ENCODE results near the gene VAV1.

VAV1 gene

DNA sequence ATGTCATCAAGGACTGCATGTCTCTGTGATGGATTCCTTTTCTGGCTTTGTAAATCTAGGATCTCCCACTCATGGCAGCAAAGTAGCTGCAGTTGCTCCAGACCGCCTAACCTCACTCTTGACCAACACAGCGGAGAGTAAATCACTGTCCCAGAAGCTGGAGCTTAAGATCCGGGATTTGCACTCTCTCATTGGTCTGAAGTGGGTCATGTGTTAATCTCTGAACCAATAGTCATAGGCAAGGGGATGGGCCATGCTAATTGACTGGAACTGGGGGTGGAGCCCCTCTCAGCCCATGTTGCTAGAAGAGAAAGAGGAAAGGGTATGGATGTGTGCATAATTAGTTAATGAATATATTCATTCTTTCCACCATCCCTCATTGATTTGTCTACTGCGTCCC, 34.0 kb downstream of the VAV1 start:
- Histone ChIP-seq H3K4me1 (ENCODE audit: control insufficient read depth, insufficient read depth, low read length, poor library complexity, severe bottlenecking) (no peaks in the 10 kb centered on the region), H3K36me3 (ENCODE audit: control insufficient read depth, insufficient read depth, low read length) (no peaks in the 10 kb centered on the region), H3K4me3 (ENCODE audit: extremely low read depth, insufficient read depth, low read length, poor library complexity, severe bottlenecking) (no peak overlapping the region), H3K9me3 (ENCODE audit: control insufficient read depth, low read length) (peaks cover 18% of the 10 kb centered on the region), H3K27ac (ENCODE audit: low read depth, low read length, severe bottlenecking) (no peak overlapping the region)
- WGBS, 2 experiments (ENCODE audit: insufficient coverage in 2 of 2): 66 to 83% methylated on average over 2 to 3 of the region's 4 CpGs

DNA sequence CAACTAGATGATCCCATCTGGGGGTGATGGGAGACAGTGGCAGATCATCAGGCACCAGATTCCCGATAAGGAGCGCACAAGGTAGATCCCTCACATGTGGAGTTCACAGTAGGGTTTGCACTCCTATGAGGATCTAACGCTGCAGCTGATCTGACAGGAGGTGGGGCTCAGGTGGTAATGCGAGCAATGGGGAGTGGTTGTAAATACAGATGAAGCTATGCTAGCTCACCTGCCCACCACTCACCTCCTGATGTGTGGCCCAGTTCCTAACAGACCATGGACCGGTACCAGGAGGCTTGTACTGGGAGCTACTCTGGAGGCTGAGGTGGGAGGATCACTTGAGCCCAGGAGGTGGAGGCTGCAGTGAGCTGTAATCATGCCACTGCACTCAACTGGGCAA, 34.8 kb downstream of the VAV1 start:
- no peaks in the 10 kb centered on the region for H3K36me3 ChIP-seq (ENCODE audit: control insufficient read depth, insufficient read depth, low read length)
- 78 to 94% methylated on average over 2 to 5 of the region's 5 CpGs for WGBS, 2 experiments (ENCODE audit: insufficient coverage in 2 of 2)
- no peak overlapping the region for H3K27ac ChIP-seq (ENCODE audit: low read depth, low read length, severe bottlenecking)
- no peak overlapping the region for H3K4me3 ChIP-seq (ENCODE audit: extremely low read depth, insufficient read depth, low read length, poor library complexity, severe bottlenecking)
- H3K4me1 ChIP-seq (ENCODE audit: control insufficient read depth, insufficient read depth, low read length, poor library complexity, severe bottlenecking): no peaks in the 10 kb centered on the region
- H3K9me3 ChIP-seq (ENCODE audit: control insufficient read depth, low read length): peaks cover 17% of the 10 kb centered on the region

DNA sequence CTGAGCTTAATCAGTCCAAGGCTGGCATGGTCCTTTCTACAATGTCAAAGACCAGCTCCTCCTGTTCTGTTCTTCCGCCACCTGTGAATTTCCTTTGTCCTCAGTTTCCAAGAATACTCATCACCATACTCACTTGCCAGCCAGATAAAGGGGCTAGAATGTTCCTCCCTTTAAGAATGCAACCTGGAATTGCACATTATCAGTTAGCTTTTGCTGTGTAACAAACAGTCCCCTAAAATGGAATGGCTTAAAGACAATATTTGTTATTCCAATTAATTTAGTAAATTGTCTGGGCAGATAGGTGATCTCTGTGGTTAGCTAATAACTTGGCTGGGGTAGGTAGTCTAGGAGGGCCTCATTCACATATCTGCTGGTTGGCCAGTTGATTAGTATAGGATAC, 36.0 kb downstream of the VAV1 start:
- no peaks in the 10 kb centered on the region for H3K36me3 ChIP-seq (ENCODE audit: control insufficient read depth, insufficient read depth, low read length)
- H3K4me3 ChIP-seq (ENCODE audit: extremely low read depth, insufficient read depth, low read length, poor library complexity, severe bottlenecking): no peak overlapping the region
- WGBS, 2 experiments (ENCODE audit: insufficient coverage in 2 of 2): 88 to 92% methylated on average over 1 of the region's 1 CpG
- H3K4me1 ChIP-seq (ENCODE audit: control insufficient read depth, insufficient read depth, low read length, poor library complexity, severe bottlenecking): no peaks in the 10 kb centered on the region
- H3K27ac ChIP-seq (ENCODE audit: low read depth, low read length, severe bottlenecking): no peak overlapping the region
- peaks cover 9% of the 10 kb centered on the region for H3K9me3 ChIP-seq (ENCODE audit: control insufficient read depth, low read length)

- Histone ChIP-seq H3K27ac (ENCODE audit: low read depth, low read length, severe bottlenecking) (no peak overlapping the region), H3K4me1 (ENCODE audit: control insufficient read depth, insufficient read depth, low read length, poor library complexity, severe bottlenecking) (no peaks in the 10 kb centered on the region), H3K9me3 (ENCODE audit: control insufficient read depth, low read length) (peaks cover 9% of the 10 kb centered on the region), H3K4me3 (ENCODE audit: extremely low read depth, insufficient read depth, low read length, poor library complexity, severe bottlenecking) (no peak overlapping the region), H3K36me3 (ENCODE audit: control insufficient read depth, insufficient read depth, low read length) (no peaks in the 10 kb centered on the region)
- 54 to 55% methylated on average over 2 to 3 of the region's 4 CpGs for WGBS, 2 experiments (ENCODE audit: insufficient coverage in 2 of 2)
Observed at GRCh38 chr19:6809262-6809661, 36.8 kb downstream of the VAV1 start.

GRCh38 chr19:6811378-6811777, 38.9 kb downstream of the VAV1 start:
- 83 to 92% methylated on average over 2 to 3 of the region's 3 CpGs for WGBS, 2 experiments (ENCODE audit: insufficient coverage in 2 of 2)
- Histone ChIP-seq H3K36me3 (ENCODE audit: control insufficient read depth, insufficient read depth, low read length) (no peaks in the 10 kb centered on the region), H3K4me1 (ENCODE audit: control insufficient read depth, insufficient read depth, low read length, poor library complexity, severe bottlenecking) (no peaks in the 10 kb centered on the region), H3K9me3 (ENCODE audit: control insufficient read depth, low read length) (peaks cover 5% of the 10 kb centered on the region), H3K4me3 (ENCODE audit: extremely low read depth, insufficient read depth, low read length, poor library complexity, severe bottlenecking) (no peak overlapping the region), H3K27ac (ENCODE audit: low read depth, low read length, severe bottlenecking) (no peak overlapping the region)

- no peak overlapping the region for H3K27ac ChIP-seq (ENCODE audit: low read depth, low read length, severe bottlenecking)
- no peaks in the 10 kb centered on the region for H3K4me1 ChIP-seq (ENCODE audit: control insufficient read depth, insufficient read depth, low read length, poor library complexity, severe bottlenecking)
- 52% methylated on average over 2 of the region's 2 CpGs; no CpG with 5 or more reads in 1 of the 2 experiments for WGBS, 2 experiments (ENCODE audit: insufficient coverage in 2 of 2)
- no peak overlapping the region for H3K4me3 ChIP-seq (ENCODE audit: extremely low read depth, insufficient read depth, low read length, poor library complexity, severe bottlenecking)
- H3K9me3 ChIP-seq (ENCODE audit: control insufficient read depth, low read length): no peaks in the 10 kb centered on the region
- no peaks in the 10 kb centered on the region for H3K36me3 ChIP-seq (ENCODE audit: control insufficient read depth, insufficient read depth, low read length)
Observed at GRCh38 chr19:6811906-6812305, 39.4 kb downstream of the VAV1 start.

DNA sequence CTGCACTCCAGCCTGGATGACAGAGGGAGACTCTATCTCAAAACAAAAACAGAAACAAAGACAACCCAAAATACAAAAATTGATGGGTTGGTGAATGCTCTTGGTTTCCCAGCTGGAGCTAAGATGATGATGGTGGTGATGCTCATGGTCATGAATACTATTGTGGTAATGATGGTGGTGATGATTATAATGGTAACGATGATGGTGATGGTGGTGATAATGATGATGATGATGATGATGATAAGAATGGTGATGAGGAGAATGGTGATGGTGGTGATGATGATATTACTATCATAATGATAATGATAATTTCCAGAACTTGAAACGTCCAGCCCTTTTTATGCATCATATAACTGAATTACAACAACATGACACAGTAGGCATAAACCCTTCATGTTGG, 40.1 kb downstream of the VAV1 start:
- H3K4me1 ChIP-seq (ENCODE audit: control insufficient read depth, insufficient read depth, low read length, poor library complexity, severe bottlenecking): no peaks in the 10 kb centered on the region
- H3K27ac ChIP-seq (ENCODE audit: low read depth, low read length, severe bottlenecking): no peak overlapping the region
- 88% methylated on average over 1 of the region's 2 CpGs; no CpG with 5 or more reads in 1 of the 2 experiments for WGBS, 2 experiments (ENCODE audit: insufficient coverage in 2 of 2)
- H3K36me3 ChIP-seq (ENCODE audit: control insufficient read depth, insufficient read depth, low read length): no peaks in the 10 kb centered on the region
- no peaks in the 10 kb centered on the region for H3K9me3 ChIP-seq (ENCODE audit: control insufficient read depth, low read length)
- H3K4me3 ChIP-seq (ENCODE audit: extremely low read depth, insufficient read depth, low read length, poor library complexity, severe bottlenecking): no peak overlapping the region

GRCh38 chr19:6813659-6814058, 41.2 kb downstream of the VAV1 start:
- Histone ChIP-seq H3K36me3 (ENCODE audit: control insufficient read depth, insufficient read depth, low read length) (no peaks in the 10 kb centered on the region), H3K4me1 (ENCODE audit: control insufficient read depth, insufficient read depth, low read length, poor library complexity, severe bottlenecking) (no peaks in the 10 kb centered on the region), H3K27ac (ENCODE audit: low read depth, low read length, severe bottlenecking) (no peak overlapping the region), H3K4me3 (ENCODE audit: extremely low read depth, insufficient read depth, low read length, poor library complexity, severe bottlenecking) (no peak overlapping the region), H3K9me3 (ENCODE audit: control insufficient read depth, low read length) (peaks cover 4% of the 10 kb centered on the region)
- 69 to 71% methylated on average over 2 of the region's 4 CpGs for WGBS, 2 experiments (ENCODE audit: insufficient coverage in 2 of 2)

DNA sequence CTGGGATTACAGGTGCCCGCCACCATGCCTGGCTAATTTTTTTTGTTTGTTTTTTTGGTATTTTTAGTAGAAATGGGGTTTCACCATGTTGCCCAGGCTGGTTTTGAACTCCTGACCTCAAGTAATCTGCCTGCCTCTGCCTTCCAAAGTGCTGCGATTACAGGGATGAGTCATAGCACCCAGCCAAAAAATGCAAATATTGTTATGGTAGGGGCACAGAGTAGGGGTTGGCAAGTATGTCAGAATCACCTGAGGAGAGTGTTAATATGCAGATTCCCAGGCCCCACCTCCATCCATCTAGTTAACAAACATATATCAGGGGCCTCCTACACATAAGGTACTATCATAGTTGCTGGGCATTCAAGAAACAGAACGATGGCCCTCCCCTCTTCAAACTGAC, 44.7 kb downstream of the VAV1 start:
- Histone ChIP-seq H3K36me3 (ENCODE audit: control insufficient read depth, insufficient read depth, low read length) (no peaks in the 10 kb centered on the region), H3K4me1 (ENCODE audit: control insufficient read depth, insufficient read depth, low read length, poor library complexity, severe bottlenecking) (no peaks in the 10 kb centered on the region), H3K9me3 (ENCODE audit: control insufficient read depth, low read length) (peaks cover 24% of the 10 kb centered on the region), H3K4me3 (ENCODE audit: extremely low read depth, insufficient read depth, low read length, poor library complexity, severe bottlenecking) (no peak overlapping the region), H3K27ac (ENCODE audit: low read depth, low read length, severe bottlenecking) (no peak overlapping the region)
- 69 to 73% methylated on average over 2 of the region's 3 CpGs for WGBS, 2 experiments (ENCODE audit: insufficient coverage in 2 of 2)

DNA sequence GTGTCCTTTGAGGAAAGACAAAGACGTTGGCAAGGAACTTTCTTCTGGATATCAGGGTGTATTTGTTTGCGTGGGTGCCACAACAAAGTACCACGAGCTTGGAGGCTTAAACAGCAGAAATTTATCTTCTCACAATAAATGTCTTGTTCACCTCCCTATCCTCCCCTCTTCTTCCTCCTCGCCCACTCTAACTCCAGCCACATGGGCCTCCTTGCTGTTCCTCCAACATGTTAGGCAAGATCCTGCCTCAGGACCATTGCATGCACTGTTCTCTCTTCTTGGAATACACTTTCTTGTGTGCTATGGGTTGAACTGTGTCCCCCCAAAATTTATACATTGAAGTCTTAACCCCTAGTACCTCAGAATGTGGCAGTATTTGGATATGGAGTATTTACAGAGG, 45.7 kb downstream of the VAV1 start:
- H3K27ac ChIP-seq (ENCODE audit: low read depth, low read length, severe bottlenecking): no peak overlapping the region
- H3K4me1 ChIP-seq (ENCODE audit: control insufficient read depth, insufficient read depth, low read length, poor library complexity, severe bottlenecking): no peaks in the 10 kb centered on the region
- H3K4me3 ChIP-seq (ENCODE audit: extremely low read depth, insufficient read depth, low read length, poor library complexity, severe bottlenecking): no peak overlapping the region
- no peaks in the 10 kb centered on the region for H3K36me3 ChIP-seq (ENCODE audit: control insufficient read depth, insufficient read depth, low read length)
- 84 to 90% methylated on average over 1 to 4 of the region's 4 CpGs for WGBS, 2 experiments (ENCODE audit: insufficient coverage in 2 of 2)
- peaks cover 26% of the 10 kb centered on the region for H3K9me3 ChIP-seq (ENCODE audit: control insufficient read depth, low read length)

DNA sequence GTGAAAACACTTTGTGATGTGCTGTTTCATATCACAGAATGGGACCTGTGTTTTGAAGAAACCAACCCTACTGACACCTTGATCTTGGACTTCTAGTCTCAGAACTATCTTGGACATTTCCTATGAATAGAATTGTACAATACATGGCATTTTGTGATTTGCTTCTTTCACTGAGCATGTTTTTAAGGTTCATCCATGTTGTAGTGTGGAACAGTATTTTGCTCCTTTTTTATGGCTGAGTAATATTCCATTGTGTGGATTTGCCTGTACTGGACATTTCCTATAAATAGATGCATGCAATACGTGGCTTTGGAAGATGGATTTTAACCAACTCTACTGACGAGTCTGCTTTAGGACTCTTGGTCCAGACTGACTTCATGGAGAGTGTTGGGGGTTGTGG, 46.8 kb downstream of the VAV1 start:
- 71 to 82% methylated on average over 1 of the region's 2 CpGs for WGBS, 2 experiments (ENCODE audit: insufficient coverage in 2 of 2)
- peaks cover 35% of the 10 kb centered on the region for H3K9me3 ChIP-seq (ENCODE audit: control insufficient read depth, low read length)
- no peaks in the 10 kb centered on the region for H3K4me1 ChIP-seq (ENCODE audit: control insufficient read depth, insufficient read depth, low read length, poor library complexity, severe bottlenecking)
- H3K36me3 ChIP-seq (ENCODE audit: control insufficient read depth, insufficient read depth, low read length): no peaks in the 10 kb centered on the region
- no peak overlapping the region for H3K27ac ChIP-seq (ENCODE audit: low read depth, low read length, severe bottlenecking)
- H3K4me3 ChIP-seq (ENCODE audit: extremely low read depth, insufficient read depth, low read length, poor library complexity, severe bottlenecking): no peak overlapping the region

Measured in mesodermal cell (in vitro differentiated cells).